Transverse colon (tissue), 4 donors: ENCODE data around the gene TBX5. TPM values are rescaled to one million over a fixed set of nuclear protein-coding genes. Genes with fewer than 3 reads are reported as not detected.

Experiments
- DNase-seq: peaks from one replicate; pipeline ENCODE4 v3.0.0-alpha.2; 2019
- H3K27ac ChIP-seq, 4 donors: fragments of 200-600 bp; sonication (generic); 2 replicates each; pipeline ENCODE4 v1.5.1; 2016 to 2018; ENCODE audit warnings: inconsistent platforms in 4 of 4
- H3K27me3 ChIP-seq: fragments of 200-600 bp; sonication (generic); 2 replicates; pipeline ENCODE4 v1.5.1; 2017; ENCODE audit warnings: inconsistent platforms
- H3K36me3 ChIP-seq, 4 donors: fragments of 200-600 bp; sonication (generic); 2 replicates each; pipeline ENCODE4 v1.5.1; 2017 to 2019; ENCODE audit warnings: inconsistent platforms in 4 of 4
- H3K4me1 ChIP-seq, 4 donors: fragments of 200-600 bp; sonication (generic); 2 replicates each; pipeline ENCODE4 v1.5.1; 2017 to 2020; ENCODE audit warnings: inconsistent platforms in 4 of 4
- H3K4me3 ChIP-seq, 4 donors: fragments of 200-600 bp; sonication (generic); 1 replicate in 1 of 4; 2 replicates in 3 of 4; pipeline versions ENCODE4 v1.5.1 to v1.6.1; 2017 to 2019; ENCODE audit warnings: inconsistent platforms in 4 of 4
- H3K9me3 ChIP-seq, 2 donors: fragments of 200-600 bp; sonication (generic); 2 replicates each; pipeline ENCODE4 v1.5.1; 2017 to 2019; ENCODE audit warnings: inconsistent platforms in 2 of 2
- CTCF ChIP-seq, 5 experiments: fragments of 200-600 bp in 3 of 5; fragments of 450-650 bp in 2 of 5; sonication (generic) in 3 of 5; IDR thresholded peaks; 1 replicate in 2 of 5; 2 replicates in 3 of 5; pipeline ENCODE4 v1.5.1; 2016 to 2017; ENCODE audit warnings: antibody characterized with exemption in 5 of 5, inconsistent platforms in 3 of 5, mild to moderate bottlenecking in 2 of 5, moderate library complexity in 1 of 5
- EP300 ChIP-seq: sonication (generic); formaldehyde crosslinking; IDR thresholded peaks from one replicate; pipeline ENCODE4 v1.6.1; 2017; ENCODE audit warnings: antibody characterized with exemption, low read depth
- POLR2A ChIP-seq: fragments of 450-650 bp; IDR thresholded peaks from one replicate; pipeline ENCODE4 v1.6.1; 2016; ENCODE audit warnings: antibody characterized with exemption, mild to moderate bottlenecking, moderate library complexity
- POLR2AphosphoS5 ChIP-seq, 3 donors: sonication (generic); formaldehyde crosslinking; IDR thresholded peaks; one replicate each; pipeline ENCODE4 v1.6.1; 2016; ENCODE audit warnings: antibody characterized with exemption in 3 of 3
- WGBS, 2 donors: methylation state at CpG; one replicate each; pipeline ENCODE4 v1.1.5; 2018; ENCODE audit warnings: low coverage in 1 of 2; 5-methylcytosine and 5-hydroxymethylcytosine counted together
- in situ Hi-C, 4 donors: fragments of 200-750 bp; cut with MboI; loops; one replicate each; pipeline versions ENCODE4 v1.15.0 to v1.15.1; 2017; ENCODE audit warnings: low sequenced_read_pairs in 3 of 4, low pct_ligation_motif_present in 1 of 4, low pct_unique_long_range_greater_than_20kb in 1 of 4
- intact Hi-C: fragments of 100-400 bp; cut with DNase I; formaldehyde crosslinking; loops from one replicate; pipeline ENCODE4 v1.15.1; 2023; ENCODE audit warnings: low total_unique reads
- total RNA-seq, 4 donors: library from RNA; depleted of rRNA; stranded (reverse); fragments of >200 nt; gene quantifications; one replicate each; pipeline ENCODE4 v1.1.0, GENCODE V29; 2016

TBX5 gene
- total RNA-seq, 4 donors from 2014 or later = not detected

GRCh38 chr12:114408471-114408885, 2.5 kb upstream of the TBX5 start:
- no peak for DNase-seq
- intact Hi-C loops = no loop called here
- H3K36me3 ChIP-seq = no peaks in the 10 kb centered on the region
- H3K27ac ChIP-seq = no peak overlapping the region
- H3K4me1 ChIP-seq = peaks cover 0 to 22% (median 11%) of the 10 kb centered on the region in 4 donors
- 22 to 24% methylated on average over 20 to 21 of the region's 21 CpGs for WGBS, 2 donors
- peaks cover 100% of the 10 kb centered on the region for H3K27me3 ChIP-seq
- TF ChIP-seq CTCF (IDR thresholded peaks at IDR 0.05) (no peak), POLR2A (no peak)
- no peaks in the 10 kb centered on the region for H3K9me3 ChIP-seq
- peak overlapping the region in 1 of 4 donors; percentile 50 for H3K4me3 ChIP-seq
- in situ Hi-C loops = no loop called here

DNA sequence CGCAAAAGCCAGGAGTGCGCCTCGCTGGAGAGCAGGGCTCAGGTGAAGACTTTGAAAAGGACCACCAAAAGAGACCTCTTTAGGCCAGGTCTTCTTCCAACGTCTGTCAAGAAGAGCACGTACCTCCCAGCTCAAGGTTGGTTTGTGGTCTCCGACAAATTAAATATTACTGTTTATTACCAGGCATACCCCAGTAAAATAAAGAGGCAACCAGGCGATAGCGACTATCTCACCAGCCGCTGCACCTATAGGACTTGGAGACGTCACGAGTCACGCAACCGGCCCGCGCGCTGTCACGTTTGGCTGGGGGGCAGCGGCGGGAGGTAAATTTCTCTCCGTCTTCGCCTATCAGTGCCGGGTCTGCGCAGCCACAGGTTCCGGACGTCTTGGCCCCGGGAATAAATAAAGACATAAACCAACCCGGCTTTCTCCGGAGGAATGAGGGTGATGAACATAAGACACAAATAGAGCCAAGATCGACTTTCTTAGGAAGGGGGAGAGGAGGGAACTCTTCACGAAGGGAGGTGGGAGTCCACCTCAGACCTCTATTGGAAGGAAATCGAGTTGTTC, 2.0 kb upstream of the TBX5 start:
- H3K4me1 ChIP-seq = peaks cover 0 to 22% (median 11%) of the 10 kb centered on the region in 4 donors
- DNase-seq = no peak
- 28 to 34% methylated on average over 4 to 31 of the region's 31 CpGs for WGBS, 2 donors
- no peak overlapping the region for H3K27ac ChIP-seq
- no peaks in the 10 kb centered on the region for H3K9me3 ChIP-seq
- in situ Hi-C loops = no loop called here
- TF ChIP-seq CTCF (IDR thresholded peaks at IDR 0.05) = no peak
- TF ChIP-seq EP300 = no peak
- TF ChIP-seq POLR2A = no peak
- TF ChIP-seq POLR2AphosphoS5 (IDR thresholded peaks at IDR 0.05) = no peak
- peaks cover 100% of the 10 kb centered on the region for H3K27me3 ChIP-seq
- H3K36me3 ChIP-seq = no peaks in the 10 kb centered on the region
- intact Hi-C loops = no loop called here
- H3K4me3 ChIP-seq = no peak overlapping the region

- Histone ChIP-seq H3K4me1 (peaks cover 0 to 22% (median 11%) of the 10 kb centered on the region in 4 donors), H3K27me3 (peaks cover 100% of the 10 kb centered on the region), H3K9me3 (no peaks in the 10 kb centered on the region), H3K27ac (no peak overlapping the region), H3K36me3 (no peaks in the 10 kb centered on the region), H3K4me3 (no peak overlapping the region)
- intact Hi-C loops (no loop called here), in situ Hi-C loops (no loop called here)
- no peak for DNase-seq
- TF ChIP-seq EP300 (no peak), CTCF (IDR thresholded peaks at IDR 0.05) (no peak), POLR2A (no peak), POLR2AphosphoS5 (IDR thresholded peaks at IDR 0.05) (no peak)
- WGBS, 2 donors = 30 to 33% methylated on average over 2 to 12 of the region's 12 CpGs
These were observed 1.3 kb upstream of the TBX5 start for GRCh38 chr12:114406984-114407841.

GRCh38 chr12:114406316-114406983, 506 bp upstream of the TBX5 start:
- in situ Hi-C loops = no loop called here
- WGBS, 2 donors = 0 to 9% methylated on average over 1 to 24 of the region's 24 CpGs

More at GRCh38 chr12:114406316-114406983, 506 bp upstream of the TBX5 start:
- Histone ChIP-seq H3K9me3 (no peaks in the 10 kb centered on the region), H3K27me3 (peaks cover 100% of the 10 kb centered on the region), H3K36me3 (no peaks in the 10 kb centered on the region), H3K4me1 (peaks cover 0 to 22% (median 11%) of the 10 kb centered on the region in 4 donors), H3K4me3 (no peak overlapping the region), H3K27ac (no peak overlapping the region)
- intact Hi-C loops = no loop called here
- DNase-seq = no peak
- TF ChIP-seq EP300 (no peak), POLR2A (no peak), CTCF (IDR thresholded peaks at IDR 0.05) (no peak), POLR2AphosphoS5 (IDR thresholded peaks at IDR 0.05) (no peak)
